ENCODE measurements around the gene SUPT3H.

GRCh38 chr6:45192556-45192955 lies 185.2 kb downstream of the SUPT3H start:
- TF ChIP-seq EP300 (IDR thresholded peaks at IDR 0.05; ENCODE audit: low read depth) (no peak), CTCF (IDR thresholded peaks at IDR 0.05) (no peak), POLR2A (IDR thresholded peaks at IDR 0.05) (no peak), POLR2AphosphoS5 (IDR thresholded peaks at IDR 0.05) (no peak)

Measured in transverse colon (tissue), 4 donors.